OCI-LY7 (cell line): ENCODE data around the gene PTPRCAP. TPM values are rescaled to one million over a fixed set of nuclear protein-coding genes. Genes with fewer than 3 reads are reported as not detected.

ENCODE experiments used
- small RNA-seq: library from RNA; depleted of rRNA; stranded (forward); fragments of <200 nt; gene quantifications from one replicate; pipeline ENCODE3, GENCODE V24; 2014
- total RNA-seq, 2 experiments: library from RNA; depleted of rRNA in 1 of 2; stranded (reverse); fragments of >200 nt in 1 of 2; shearing (Covaris generic) in 1 of 2; gene quantifications; 2 replicates each; pipeline ENCODE4 v1.2.3, GENCODE V29; 2014 to 2022

Gene PTPRCAP
- total RNA-seq, 2 experiments from 2014 or later, result 129 to 212 TPM

Small RNA genes within 50 kb of the gene (small RNA-seq; reads per million reads assigned to genes)
- gene RNU6-1238P, result not detected

Other genes starting within 250 kb of the PTPRCAP start
- 379 and 397 TPM in 2 replicates for gene GRK2, start 171.2 kb downstream of the PTPRCAP start, total RNA-seq (2014; rRNA removed; shearing (Covaris generic))
- 280 and 373 TPM in 2 replicates for gene GRK2, start 171.2 kb downstream of the PTPRCAP start, total RNA-seq (2022)
- 101 and 136 TPM in 2 replicates for gene ANKRD13D, start 148.4 kb downstream of the PTPRCAP start, total RNA-seq (2014; rRNA removed; shearing (Covaris generic))
- 119 and 136 TPM in 2 replicates for gene ANKRD13D, start 148.4 kb downstream of the PTPRCAP start, total RNA-seq (2022)
- 8.4 and 9.2 TPM in 2 replicates for gene SSH3, start 134.2 kb downstream of the PTPRCAP start, total RNA-seq (2014; rRNA removed; shearing (Covaris generic))
- gene SSH3, start 134.2 kb downstream of the PTPRCAP start, total RNA-seq (2022), result 18.5 and 22.0 TPM in 2 replicates
- gene POLD4, start 84.1 kb downstream of the PTPRCAP start, total RNA-seq (2014; rRNA removed; shearing (Covaris generic)), result 146 and 153 TPM in 2 replicates
- gene POLD4, start 84.1 kb downstream of the PTPRCAP start, total RNA-seq (2022), result 160 and 171 TPM in 2 replicates
- gene CLCF1, start 64.1 kb downstream of the PTPRCAP start, total RNA-seq (2014; rRNA removed; shearing (Covaris generic)), result 0.35 and 0.67 TPM in 2 replicates
- 0.34 TPM in 1 of 2 replicates, not detected in the other for gene CLCF1, start 64.1 kb downstream of the PTPRCAP start, total RNA-seq (2022)
- 30.1 and 51.0 TPM in 2 replicates for gene RAD9A, start 45.7 kb downstream of the PTPRCAP start, total RNA-seq (2014; rRNA removed; shearing (Covaris generic))
- 62.2 and 71.1 TPM in 2 replicates for gene RAD9A, start 45.7 kb downstream of the PTPRCAP start, total RNA-seq (2022)
- gene PPP1CA, start 35.8 kb downstream of the PTPRCAP start, total RNA-seq (2014; rRNA removed; shearing (Covaris generic)), result 248 and 311 TPM in 2 replicates
- 210 and 219 TPM in 2 replicates for gene PPP1CA, start 35.8 kb downstream of the PTPRCAP start, total RNA-seq (2022)
- 105 and 124 TPM in 2 replicates for gene TBC1D10C, start 33.6 kb downstream of the PTPRCAP start, total RNA-seq (2014; rRNA removed; shearing (Covaris generic))
- 108 and 117 TPM in 2 replicates for gene TBC1D10C, start 33.6 kb downstream of the PTPRCAP start, total RNA-seq (2022)
- 0.06 and 0.15 TPM in 2 replicates for gene CARNS1, start 22.0 kb downstream of the PTPRCAP start, total RNA-seq (2014; rRNA removed; shearing (Covaris generic))
- 0.21 and 0.41 TPM in 2 replicates for gene CARNS1, start 22.0 kb downstream of the PTPRCAP start, total RNA-seq (2022)
- 51.1 and 69.4 TPM in 2 replicates for gene RPS6KB2, start 9.2 kb downstream of the PTPRCAP start, total RNA-seq (2014; rRNA removed; shearing (Covaris generic))
- gene RPS6KB2, start 9.2 kb downstream of the PTPRCAP start, total RNA-seq (2022), result 48.3 and 54.9 TPM in 2 replicates
- gene CORO1B, start 5.8 kb upstream of the PTPRCAP start, total RNA-seq (2014; rRNA removed; shearing (Covaris generic)), result 48.0 and 55.3 TPM in 2 replicates
- 85.3 and 87.4 TPM in 2 replicates for gene CORO1B, start 5.8 kb upstream of the PTPRCAP start, total RNA-seq (2022)
- not detected in 2 replicates for gene GPR152, start 15.0 kb upstream of the PTPRCAP start, total RNA-seq (2014; rRNA removed; shearing (Covaris generic))
- gene GPR152, start 15.0 kb upstream of the PTPRCAP start, total RNA-seq (2022), result not detected in 2 replicates
- gene CABP4, start 17.7 kb upstream of the PTPRCAP start, total RNA-seq (2014; rRNA removed; shearing (Covaris generic)), result 3.0 and 3.1 TPM in 2 replicates
- 11.5 and 11.8 TPM in 2 replicates for gene CABP4, start 17.7 kb upstream of the PTPRCAP start, total RNA-seq (2022)
- 26.8 and 38.8 TPM in 2 replicates for gene TMEM134, start 31.6 kb upstream of the PTPRCAP start, total RNA-seq (2014; rRNA removed; shearing (Covaris generic))
- 76.9 and 86.9 TPM in 2 replicates for gene TMEM134, start 31.6 kb upstream of the PTPRCAP start, total RNA-seq (2022)
- gene AIP, start 45.3 kb upstream of the PTPRCAP start, total RNA-seq (2014; rRNA removed; shearing (Covaris generic)), result 123 and 125 TPM in 2 replicates
- 112 and 116 TPM in 2 replicates for gene AIP, start 45.3 kb upstream of the PTPRCAP start, total RNA-seq (2022)
- gene PITPNM1, start 67.7 kb upstream of the PTPRCAP start, total RNA-seq (2014; rRNA removed; shearing (Covaris generic)), result 37.2 and 43.5 TPM in 2 replicates
- gene PITPNM1, start 67.7 kb upstream of the PTPRCAP start, total RNA-seq (2022), result 45.6 and 51.3 TPM in 2 replicates
- 57.0 and 71.5 TPM in 2 replicates for gene CDK2AP2, start 70.5 kb upstream of the PTPRCAP start, total RNA-seq (2014; rRNA removed; shearing (Covaris generic))
- 83.9 and 90.2 TPM in 2 replicates for gene CDK2AP2, start 70.5 kb upstream of the PTPRCAP start, total RNA-seq (2022)
- gene CABP2, start 85.8 kb upstream of the PTPRCAP start, total RNA-seq (2014; rRNA removed; shearing (Covaris generic)), result not detected in 2 replicates
- not detected in 2 replicates for gene CABP2, start 85.8 kb upstream of the PTPRCAP start, total RNA-seq (2022)
- gene GSTP1, start 146.1 kb upstream of the PTPRCAP start, total RNA-seq (2014; rRNA removed; shearing (Covaris generic)), result 1,251 and 1,604 TPM in 2 replicates
- gene GSTP1, start 146.1 kb upstream of the PTPRCAP start, total RNA-seq (2022), result 1,017 and 1,139 TPM in 2 replicates
- gene NDUFV1, start 169.3 kb upstream of the PTPRCAP start, total RNA-seq (2014; rRNA removed; shearing (Covaris generic)), result 257 and 283 TPM in 2 replicates
- gene NDUFV1, start 169.3 kb upstream of the PTPRCAP start, total RNA-seq (2022), result 294 and 335 TPM in 2 replicates
- gene NUDT8, start 192.3 kb upstream of the PTPRCAP start, total RNA-seq (2014; rRNA removed; shearing (Covaris generic)), result 14.4 and 20.4 TPM in 2 replicates
- gene NUDT8, start 192.3 kb upstream of the PTPRCAP start, total RNA-seq (2022), result 31.7 and 35.4 TPM in 2 replicates
- gene TBX10, start 202.1 kb upstream of the PTPRCAP start, total RNA-seq (2014; rRNA removed; shearing (Covaris generic)), result 2.4 and 4.3 TPM in 2 replicates
- gene TBX10, start 202.1 kb upstream of the PTPRCAP start, total RNA-seq (2022), result 5.3 and 5.7 TPM in 2 replicates
- gene ACY3, start 213.0 kb upstream of the PTPRCAP start, total RNA-seq (2014; rRNA removed; shearing (Covaris generic)), result 17.1 and 25.6 TPM in 2 replicates
- gene ACY3, start 213.0 kb upstream of the PTPRCAP start, total RNA-seq (2022), result 45.1 and 54.4 TPM in 2 replicates
- 1.5 and 2.9 TPM in 2 replicates for gene ALDH3B2, start 236.9 kb upstream of the PTPRCAP start, total RNA-seq (2014; rRNA removed; shearing (Covaris generic))
- 8.0 and 8.3 TPM in 2 replicates for gene ALDH3B2, start 236.9 kb upstream of the PTPRCAP start, total RNA-seq (2022)